Effector memory CD4-positive, alpha-beta T cell (primary cell): ENCODE measurements around the gene UTRN.

Source experiments
- DNase-seq, 3 donors: peaks; one replicate each; pipeline ENCODE4 v3.0.0-alpha.2; 2020
- H3K27ac ChIP-seq: 2 replicates; pipeline ENCODE4 v1.7.0; 2013; ENCODE audit warnings: mild to moderate bottlenecking, low read length, moderate library complexity; ENCODE audit not compliant: insufficient read depth, poor library complexity, severe bottlenecking
- H3K27me3 ChIP-seq: replicated peaks from 2 replicates; pipeline ENCODE4 v1.7.0; 2013; ENCODE audit warnings: mild to moderate bottlenecking, low read length; ENCODE audit not compliant: insufficient read depth, control insufficient read depth, poor library complexity, severe bottlenecking
- H3K36me3 ChIP-seq: 2 replicates; pipeline ENCODE4 v1.7.0; 2013; ENCODE audit warnings: mild to moderate bottlenecking, low read length, moderate library complexity; ENCODE audit not compliant: control insufficient read depth, insufficient read depth
- H3K4me1 ChIP-seq: 2 replicates; pipeline ENCODE4 v1.7.0; 2013; ENCODE audit warnings: low read length, mild to moderate bottlenecking; ENCODE audit not compliant: control insufficient read depth, insufficient read depth, poor library complexity, severe bottlenecking
- H3K4me3 ChIP-seq: 2 replicates; pipeline ENCODE4 v1.7.0; 2013; ENCODE audit warnings: low read length, low read depth, mild to moderate bottlenecking; ENCODE audit not compliant: insufficient read depth, poor library complexity, severe bottlenecking
- H3K9me3 ChIP-seq: 2 replicates; pipeline ENCODE4 v1.7.0; 2013; ENCODE audit warnings: mild to moderate bottlenecking, low read length, moderate library complexity; ENCODE audit not compliant: control insufficient read depth

Gene UTRN

GRCh38 chr6:144320741-144321140 lies 35.6 kb downstream of the UTRN start:
- no peak overlapping the region for H3K4me3 ChIP-seq
- H3K9me3 ChIP-seq, result no peaks in the 10 kb centered on the region
- DNase-seq, result no peak
- H3K36me3 ChIP-seq, result no peaks in the 10 kb centered on the region
- no peaks in the 10 kb centered on the region for H3K4me1 ChIP-seq
- no peak overlapping the region for H3K27ac ChIP-seq
- no peaks in the 10 kb centered on the region for H3K27me3 ChIP-seq

GRCh38 chr6:144321839-144322591 lies 36.9 kb downstream of the UTRN start:
- no peak for DNase-seq
- no peaks in the 10 kb centered on the region for H3K27me3 ChIP-seq
- H3K4me1 ChIP-seq, result no peaks in the 10 kb centered on the region
- no peak overlapping the region for H3K4me3 ChIP-seq
- no peak overlapping the region for H3K27ac ChIP-seq
- H3K9me3 ChIP-seq, result no peaks in the 10 kb centered on the region
- H3K36me3 ChIP-seq, result no peaks in the 10 kb centered on the region

- Histone ChIP-seq H3K27me3 (no peaks in the 10 kb centered on the region), H3K4me1 (no peaks in the 10 kb centered on the region), H3K4me3 (no peak overlapping the region), H3K27ac (no peak overlapping the region), H3K36me3 (no peaks in the 10 kb centered on the region), H3K9me3 (no peaks in the 10 kb centered on the region)
- DNase-seq, result no peak
Measured at GRCh38 chr6:144325232-144325631, 40.1 kb downstream of the UTRN start.

DNA sequence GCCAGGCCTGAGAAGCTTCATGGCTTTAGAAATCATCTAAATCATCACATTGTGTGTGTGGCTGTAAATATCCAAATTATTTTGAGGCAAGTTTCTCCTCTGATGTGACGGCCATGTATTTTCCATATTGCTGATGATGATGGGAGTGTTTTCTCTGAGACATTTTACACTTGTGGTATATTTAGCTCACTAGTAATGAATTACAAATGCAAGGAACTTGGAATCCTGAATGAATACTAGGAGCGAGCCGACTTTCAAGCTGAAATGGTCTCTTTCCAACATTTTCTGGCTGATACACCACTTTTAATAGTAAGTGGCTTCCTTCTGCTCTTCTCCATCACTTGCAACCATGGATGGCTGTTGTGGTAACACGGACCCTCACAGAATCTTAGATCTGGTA lies 41.3 kb downstream of the UTRN start:
- Histone ChIP-seq H3K36me3 (no peaks in the 10 kb centered on the region), H3K4me3 (no peak overlapping the region), H3K27me3 (no peaks in the 10 kb centered on the region), H3K27ac (no peak overlapping the region), H3K9me3 (no peaks in the 10 kb centered on the region), H3K4me1 (no peaks in the 10 kb centered on the region)
- DNase-seq, result no peak

DNA sequence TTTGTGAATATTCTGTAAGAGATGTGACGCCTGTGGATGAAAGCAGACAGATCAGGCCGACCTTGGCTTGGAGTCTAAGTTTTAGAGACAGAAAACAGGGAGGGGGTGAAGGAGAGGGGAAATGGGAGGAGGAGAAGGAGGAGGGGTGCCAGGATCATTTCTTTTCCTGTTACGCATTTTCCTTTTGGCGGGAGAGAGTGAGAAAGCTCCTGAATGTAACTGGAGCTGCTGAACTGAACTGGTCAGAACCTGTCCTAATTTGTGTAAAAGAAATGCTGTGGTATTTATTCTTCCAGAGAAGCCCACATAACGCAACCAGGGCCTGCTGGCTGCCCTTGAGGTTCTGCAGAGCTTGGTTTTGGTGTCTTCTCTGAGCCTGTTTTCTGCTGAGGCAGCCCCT lies 41.9 kb downstream of the UTRN start:
- no peak overlapping the region for H3K4me3 ChIP-seq

DNA sequence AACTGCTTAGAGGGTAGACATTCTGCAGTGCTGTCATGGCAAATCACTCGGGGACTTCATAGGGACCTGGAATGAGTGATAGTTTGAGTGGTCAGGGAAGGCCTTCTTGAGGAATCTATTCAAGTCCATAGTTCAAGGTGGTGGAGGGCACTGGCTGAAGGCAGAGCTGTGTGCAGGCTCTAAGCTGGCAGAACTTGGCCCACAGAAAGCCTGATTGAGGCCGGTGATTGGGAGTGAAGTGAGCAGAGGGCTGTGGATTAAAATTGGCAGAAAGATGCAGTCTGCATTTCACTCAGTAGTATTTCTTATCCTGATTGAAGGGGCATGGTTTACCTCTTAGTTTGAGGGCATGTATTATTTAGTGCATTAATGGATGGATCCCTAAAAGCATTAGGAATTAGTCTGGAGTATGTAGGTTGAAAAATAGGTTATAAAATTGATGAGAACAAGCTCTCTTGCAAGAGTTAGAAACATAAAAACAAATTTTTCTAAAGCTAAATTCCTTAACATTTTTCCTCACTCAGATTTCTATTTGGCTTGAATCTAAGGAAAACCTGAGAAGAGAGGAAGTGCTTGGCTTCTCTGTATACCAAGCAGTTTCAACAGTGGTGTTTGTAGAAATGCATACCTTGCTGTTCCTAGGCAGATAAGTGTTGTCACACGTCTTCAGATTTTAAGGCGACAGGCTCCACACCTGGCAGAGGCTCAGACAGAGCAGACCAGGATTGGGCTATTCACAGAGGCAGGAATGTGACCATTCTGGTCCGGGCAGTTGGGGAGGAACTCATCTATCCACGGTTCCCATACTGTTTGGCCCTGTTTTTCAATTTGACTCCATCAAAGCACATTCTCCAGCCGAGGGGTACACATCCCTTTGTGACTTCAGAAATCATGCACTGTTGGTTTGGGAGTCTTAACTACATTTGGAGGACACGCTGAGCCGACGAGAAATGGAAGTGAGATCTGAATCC lies 45.2 kb downstream of the UTRN start:
- Histone ChIP-seq H3K4me1 (peaks cover 10% of the 10 kb centered on the region), H3K9me3 (no peaks in the 10 kb centered on the region), H3K27ac (no peak overlapping the region), H3K27me3 (no peaks in the 10 kb centered on the region), H3K4me3 (no peak overlapping the region), H3K36me3 (no peaks in the 10 kb centered on the region)
- DNase-seq, result no peak

More for the DNA sequence above, 41.9 kb downstream of the UTRN start:
- Histone ChIP-seq H3K4me1 (no peaks in the 10 kb centered on the region), H3K36me3 (no peaks in the 10 kb centered on the region), H3K9me3 (no peaks in the 10 kb centered on the region), H3K27ac (no peak overlapping the region), H3K27me3 (no peaks in the 10 kb centered on the region)
- DNase-seq, result no peak

DNA sequence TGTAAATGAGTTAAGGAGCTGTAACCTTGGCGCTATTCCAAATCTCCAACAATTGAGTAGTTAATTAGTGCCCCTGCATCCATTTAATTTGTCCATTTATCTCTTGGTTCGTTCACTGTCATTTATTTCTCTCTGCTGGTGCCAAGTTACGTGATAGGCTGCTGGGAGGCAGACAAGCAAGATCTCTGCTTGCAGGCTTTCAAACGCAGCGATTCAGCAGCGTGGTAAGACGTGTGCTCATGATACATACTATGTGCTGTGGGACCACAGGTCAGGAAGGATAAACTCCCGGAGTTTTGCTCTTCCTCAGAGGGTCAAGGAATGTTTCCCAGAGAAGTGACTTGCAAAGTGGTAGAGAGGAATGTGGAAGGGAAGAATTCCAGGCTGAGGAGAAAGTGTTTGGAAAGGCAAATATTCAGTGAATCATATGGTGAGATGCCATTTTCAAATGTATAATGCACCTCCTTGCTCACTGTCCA lies 46.4 kb downstream of the UTRN start:
- Histone ChIP-seq H3K36me3 (no peaks in the 10 kb centered on the region), H3K27me3 (no peaks in the 10 kb centered on the region), H3K4me1 (peaks cover 22% of the 10 kb centered on the region), H3K4me3 (no peak overlapping the region), H3K27ac (no peak overlapping the region), H3K9me3 (no peaks in the 10 kb centered on the region)
- DNase-seq, result no peak

GRCh38 chr6:144332177-144332576 lies 47.0 kb downstream of the UTRN start:
- Histone ChIP-seq H3K4me1 (peaks cover 29% of the 10 kb centered on the region), H3K36me3 (no peaks in the 10 kb centered on the region), H3K27ac (no peak overlapping the region), H3K27me3 (no peaks in the 10 kb centered on the region), H3K4me3 (no peak overlapping the region), H3K9me3 (no peaks in the 10 kb centered on the region)
- DNase-seq, result no peak

GRCh38 chr6:144334150-144334708 lies 49.1 kb downstream of the UTRN start:
- H3K36me3 ChIP-seq, result no peaks in the 10 kb centered on the region
- peak overlapping the region; percentile 49 for H3K27ac ChIP-seq
- no peaks in the 10 kb centered on the region for H3K9me3 ChIP-seq
- peak overlapping the region; percentile 49 for H3K4me3 ChIP-seq
- H3K4me1 ChIP-seq, result peaks cover 31% of the 10 kb centered on the region
- H3K27me3 ChIP-seq, result no peaks in the 10 kb centered on the region
- DNase-seq, result peak; percentile 49 to 65 (median 52)
